Adrenal gland (tissue), 12 donors: ENCODE data around the gene PTPRN2. TPM values are rescaled to one million over a fixed set of nuclear protein-coding genes. Genes with fewer than 3 reads are reported as not detected.

Experiments
- DNase-seq, 7 donors: peaks; one replicate each; pipeline ENCODE4 v3.0.0-alpha.2; 2019 to 2020
- H3K27ac ChIP-seq, 5 donors: fragments of 200-600 bp; sonication (generic) in 4 of 5; 1 replicate in 3 of 5; 2 replicates in 2 of 5; pipeline versions ENCODE4 v1.5.1 to v1.8.0; 2016 to 2020; ENCODE audit warnings: mild to moderate bottlenecking in 1 of 5
- H3K27me3 ChIP-seq: fragments of 200-600 bp; 2 replicates; pipeline ENCODE4 v1.8.0; 2021
- H3K36me3 ChIP-seq, 2 donors: fragments of 200-600 bp; replicated peaks in 1 of 2; 1 replicate in 1 of 2; 2 replicates in 1 of 2; pipeline versions ENCODE4 v1.5.1 to v1.8.0; 2018 to 2022
- H3K4me1 ChIP-seq, 2 donors: fragments of 200-600 bp; replicated peaks in 1 of 2; 1 replicate in 1 of 2; 2 replicates in 1 of 2; pipeline versions ENCODE4 v1.5.1 to v1.8.0; 2018 to 2021
- H3K4me3 ChIP-seq, 4 donors: fragments of 200-600 bp; sonication (generic) in 3 of 4; one replicate each; pipeline ENCODE4 v1.5.1; 2016 to 2018
- H3K9me3 ChIP-seq, 3 donors: fragments of 200-600 bp; sonication (generic) in 1 of 3; replicated peaks in 1 of 3; 1 replicate in 2 of 3; 2 replicates in 1 of 3; pipeline versions ENCODE4 v1.5.1 to v1.8.0; 2016 to 2021
- CTCF ChIP-seq, 6 experiments: fragments of 450-650 bp in 4 of 6; fragments of 200-600 bp in 2 of 6; sonication (generic) in 1 of 6; IDR thresholded peaks; 1 replicate in 5 of 6; 2 replicates in 1 of 6; pipeline versions ENCODE4 v1.5.1 to v1.8.0; 2016 to 2021; ENCODE audit warnings: antibody characterized with exemption in 6 of 6, mild to moderate bottlenecking in 2 of 6, moderate library complexity in 1 of 6
- POLR2A ChIP-seq, 2 donors: fragments of 450-650 bp; IDR thresholded peaks; one replicate each; pipeline ENCODE4 v1.6.1; 2017; ENCODE audit warnings: antibody characterized with exemption in 2 of 2, mild to moderate bottlenecking in 2 of 2, moderate library complexity in 1 of 2
- WGBS, 4 donors: extraction: QIAGEN DNeasy Blood & Tissue Kit in 2 of 4; methylation state at CpG; one replicate each; pipeline versions ENCODE4 v1.1.5 to v1.1.7; 2013 to 2017; 5-methylcytosine and 5-hydroxymethylcytosine counted together
- intact Hi-C, 2 donors: fragments of 100-400 bp; cut with DNase I; formaldehyde crosslinking; loops; one replicate each; pipeline versions ENCODE4 v1.14.1 to v1.15.0; 2022 to 2023
- polyA plus RNA-seq, 3 donors: library from polyadenylated mRNA; stranded (reverse); fragments of 200-250 nt in 2 of 3; fragments of 350-450 nt in 1 of 3; fragmentation: Illumina TruSeq in 1 of 3; extraction: RNeasy Lipid Tissue Mini Kit (QIAGEN cat#74804) in 1 of 3; gene quantifications; one replicate each; pipeline ENCODE4 v1.2.3, GENCODE V29; 2013 to 2014
- total RNA-seq, 9 donors: library from RNA; depleted of rRNA in 4 of 9; stranded (reverse); fragments of >200 nt in 4 of 9; fragments of 120-200 nt in 1 of 9; fragmentation: NEBNext Ultra II Directional in 1 of 9; extraction: Animal tissue kit (Norgen Biotek cat#: 25700) in 1 of 9; gene quantifications; one replicate each; pipeline versions ENCODE4 v1.1.0 to v1.2.4, GENCODE V29; 2013 to 2023
- donor health status: healthy with polysubstance abuse.
- donor health status: Bipolar disorder and iron deficiency.
- donor health status: DM: yes; HTN: yes; CAD: no.
- donor health status: DM: no; HTN: no; CAD: no.
- donor health status: DM: no; HTN: no; CAD: no.
- donor health status: DM: yes; HTN: yes; CAD: no.

PTPRN2 gene
- total and polyA plus RNA-seq, 12 donors = 2.2 to 16.2 (median 3.4) TPM

GRCh38 chr7:158606671-158607424 is 19.2 kb upstream of the PTPRN2 start:
- 96 to 98% (median 97%) methylated on average over 14 to 18 of the region's 18 CpGs for WGBS, 4 donors
- H3K27ac ChIP-seq = no peak overlapping the region
- no peak overlapping the region for H3K4me3 ChIP-seq
- intact Hi-C loops = no loop called here
- H3K36me3 ChIP-seq = no peaks in the 10 kb centered on the region
- no peaks in the 10 kb centered on the region for H3K4me1 ChIP-seq
- DNase-seq = peak in 1 of 7 donors; percentile 17
- TF ChIP-seq CTCF (IDR thresholded peaks at IDR 0.05) = no peak
- TF ChIP-seq POLR2A (IDR thresholded peaks at IDR 0.05) = no peak
- no peaks in the 10 kb centered on the region for H3K9me3 ChIP-seq
- no peaks in the 10 kb centered on the region for H3K27me3 ChIP-seq

GRCh38 chr7:158606129-158606528 is 18.5 kb upstream of the PTPRN2 start:
- Histone ChIP-seq H3K27ac (no peak overlapping the region), H3K9me3 (no peaks in the 10 kb centered on the region), H3K36me3 (no peaks in the 10 kb centered on the region), H3K4me1 (no peaks in the 10 kb centered on the region), H3K27me3 (no peaks in the 10 kb centered on the region), H3K4me3 (no peak overlapping the region)
- no peak for TF ChIP-seq CTCF (IDR thresholded peaks at IDR 0.05)
- no peak for TF ChIP-seq POLR2A (IDR thresholded peaks at IDR 0.05)
- intact Hi-C loops = no loop called here
- no peak for DNase-seq
- 82 to 98% (median 87%) methylated on average over 3 to 4 of the region's 4 CpGs for WGBS, 4 donors

GRCh38 chr7:158603773-158604755 is 16.4 kb upstream of the PTPRN2 start:
- intact Hi-C loops = no loop called here
- H3K27ac ChIP-seq = no peak overlapping the region
- no peaks in the 10 kb centered on the region for H3K36me3 ChIP-seq
- no peaks in the 10 kb centered on the region for H3K9me3 ChIP-seq
- H3K4me3 ChIP-seq = no peak overlapping the region
- no peaks in the 10 kb centered on the region for H3K4me1 ChIP-seq
- TF ChIP-seq CTCF (IDR thresholded peaks at IDR 0.05) = no peak
- no peak for TF ChIP-seq POLR2A (IDR thresholded peaks at IDR 0.05)
- DNase-seq = peak in 1 of 7 donors; percentile 35
- WGBS, 4 donors = 90 to 96% (median 93%) methylated on average over 18 to 23 of the region's 23 CpGs
- no peaks in the 10 kb centered on the region for H3K27me3 ChIP-seq
